Astrocyte (in vitro differentiated cells and primary cell): Measurements from ENCODE around the gene ADAD1.
"Not testable (repeated sequence)": the region's sequence is repeated elsewhere in the genome, so short reads cannot be mapped to it uniquely, and the experiment has no call there.

Experiments
- EZH2 ChIP-seq: IDR thresholded peaks from 2 replicates; pipeline ENCODE4 v1.6.1; 2012; ENCODE audit warnings: mild to moderate bottlenecking, low read length, inconsistent platforms; ENCODE audit not compliant: insufficient read depth
- TF ChIP-seq, protein P1 (sequence below): IDR thresholded peaks from 2 replicates; pipeline ENCODE4 v1.5.1; 2011; ENCODE audit warnings: low read depth, mild to moderate bottlenecking, inconsistent platforms, low read length, moderate library complexity; ENCODE audit not compliant: insufficient read depth

DNA sequence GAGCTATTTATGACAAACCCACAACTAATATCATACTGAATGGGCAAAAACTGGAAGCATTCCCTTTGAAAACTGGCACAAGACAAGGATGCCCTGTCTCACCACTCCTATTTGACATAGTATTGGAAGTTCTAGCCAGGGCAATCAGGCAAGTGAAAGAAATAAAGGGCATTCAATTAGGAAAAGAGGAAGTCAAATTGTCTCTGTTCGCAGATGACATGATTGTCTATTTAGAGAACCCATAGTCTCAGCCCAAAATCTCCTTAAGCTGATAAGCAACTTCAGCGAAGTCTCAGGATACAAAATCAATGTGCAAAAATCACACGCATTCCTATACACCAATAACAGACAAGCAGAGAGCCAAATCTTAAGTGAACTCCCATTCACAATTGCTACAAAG lies 10.0 kb upstream of the ADAD1 start:
- TF ChIP-seq, protein P1, sequence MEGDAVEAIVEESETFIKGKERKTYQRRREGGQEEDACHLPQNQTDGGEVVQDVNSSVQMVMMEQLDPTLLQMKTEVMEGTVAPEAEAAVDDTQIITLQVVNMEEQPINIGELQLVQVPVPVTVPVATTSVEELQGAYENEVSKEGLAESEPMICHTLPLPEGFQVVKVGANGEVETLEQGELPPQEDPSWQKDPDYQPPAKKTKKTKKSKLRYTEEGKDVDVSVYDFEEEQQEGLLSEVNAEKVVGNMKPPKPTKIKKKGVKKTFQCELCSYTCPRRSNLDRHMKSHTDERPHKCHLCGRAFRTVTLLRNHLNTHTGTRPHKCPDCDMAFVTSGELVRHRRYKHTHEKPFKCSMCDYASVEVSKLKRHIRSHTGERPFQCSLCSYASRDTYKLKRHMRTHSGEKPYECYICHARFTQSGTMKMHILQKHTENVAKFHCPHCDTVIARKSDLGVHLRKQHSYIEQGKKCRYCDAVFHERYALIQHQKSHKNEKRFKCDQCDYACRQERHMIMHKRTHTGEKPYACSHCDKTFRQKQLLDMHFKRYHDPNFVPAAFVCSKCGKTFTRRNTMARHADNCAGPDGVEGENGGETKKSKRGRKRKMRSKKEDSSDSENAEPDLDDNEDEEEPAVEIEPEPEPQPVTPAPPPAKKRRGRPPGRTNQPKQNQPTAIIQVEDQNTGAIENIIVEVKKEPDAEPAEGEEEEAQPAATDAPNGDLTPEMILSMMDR: not testable (repeated sequence)
- not testable (repeated sequence) for TF ChIP-seq EZH2
